Hematopoietic multipotent progenitor cell treated with erythropoietin and hydrocortisone succinate and interleukin-3 and kit ligand, for 17 days (in vitro differentiated cells): ENCODE measurements around the gene NPIPB5.
A peak's percentile ranks its signal among the peaks of the same experiment; 100 is the strongest.
"Not testable (repeated sequence)": the region's sequence is repeated elsewhere in the genome, so short reads cannot be mapped to it uniquely, and the experiment has no call there.

Experiments
- DNase-seq: peaks from one replicate; pipeline ENCODE4 v3.0.0-alpha.2; 2015; ENCODE audit warnings: low spot score

The NPIPB5 gene

DNA sequence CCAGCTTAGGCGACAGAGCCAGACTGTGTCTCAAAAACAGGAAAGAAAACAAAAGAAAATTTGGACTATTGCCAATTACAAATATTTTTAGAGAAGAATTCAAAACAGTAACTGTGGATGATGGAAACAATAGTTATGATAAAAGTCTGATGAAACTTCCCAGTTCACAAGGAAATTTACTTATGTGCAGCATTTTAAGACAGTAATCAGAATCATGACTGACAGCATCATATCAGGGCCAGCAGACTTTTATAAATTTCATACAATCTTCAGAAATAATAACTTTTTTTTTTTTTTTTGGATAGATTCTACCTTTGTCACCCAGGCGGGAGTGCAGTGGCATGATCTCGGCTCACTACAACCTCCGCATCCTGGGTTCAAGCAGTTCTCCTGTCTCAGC is at the start of gene NPIPB5:
Gene NPIPB5, plus strand, starts transcription at position 301 of the 400 bp plus-strand sequence. CDS start 2,911 bp downstream, outside the sequence.
- not testable (repeated sequence) for DNase-seq

DNA sequence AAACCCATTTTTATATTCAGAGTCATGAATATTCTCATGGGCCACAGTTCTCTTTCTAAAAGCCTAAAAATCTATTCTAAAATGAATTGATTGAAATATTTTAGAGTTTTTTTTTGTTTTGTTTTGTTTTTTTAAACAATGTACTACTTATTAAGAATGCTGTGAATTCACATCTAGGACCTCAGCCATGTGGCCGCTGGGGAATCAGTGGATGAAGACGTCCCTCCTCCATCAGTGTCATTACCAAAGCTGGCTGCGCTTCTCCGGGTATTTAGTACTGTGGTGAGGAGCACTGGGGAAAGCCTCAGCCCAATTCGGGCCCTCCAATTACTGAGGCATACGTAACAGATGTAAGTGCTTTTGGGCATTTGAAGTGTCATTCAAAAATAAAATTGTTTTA is 41.8 kb upstream of the NPIPB5 start:
- DNase-seq = not testable (repeated sequence)

DNA sequence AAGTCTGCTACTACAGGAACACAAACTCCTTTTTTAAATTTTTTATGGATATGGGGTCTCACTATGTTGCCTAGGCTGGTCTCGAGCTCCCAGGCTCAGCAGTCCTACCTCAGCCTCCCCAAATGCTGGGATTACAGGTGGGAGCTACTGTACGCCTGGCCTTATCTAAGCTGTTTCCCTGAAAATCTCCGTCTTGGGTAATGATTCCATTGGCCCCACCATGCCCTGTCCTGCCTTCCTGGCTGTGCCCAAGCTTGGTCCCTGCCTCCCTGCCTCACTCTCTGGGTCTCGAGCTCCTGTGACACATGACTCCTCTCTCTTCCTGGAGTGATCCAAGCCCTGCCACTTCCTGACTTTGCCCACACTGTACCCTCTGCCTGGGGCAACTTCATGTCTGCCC is 27.3 kb downstream of the NPIPB5 start:
- DNase-seq = not testable (repeated sequence)

DNA sequence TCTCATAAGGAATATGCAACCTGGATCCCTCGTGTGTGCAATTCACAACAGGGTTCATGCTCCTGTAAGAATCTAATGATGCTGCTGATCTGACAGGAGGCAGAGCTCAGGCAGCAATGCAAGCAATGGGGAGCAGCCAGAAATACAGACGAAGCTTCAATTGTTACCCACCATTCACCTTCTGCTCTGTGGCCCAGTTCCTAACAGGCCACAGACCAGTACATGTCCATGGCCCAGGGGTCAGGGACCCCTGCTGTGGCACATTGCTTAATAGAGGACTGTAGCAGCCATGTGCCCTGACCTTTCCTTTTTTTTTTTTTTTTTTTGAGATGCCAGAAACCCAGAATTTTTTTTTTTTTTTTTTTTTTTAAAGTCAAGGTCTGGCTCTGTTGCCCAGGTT is 34.1 kb downstream of the NPIPB5 start:
- not testable (repeated sequence) for DNase-seq

DNA sequence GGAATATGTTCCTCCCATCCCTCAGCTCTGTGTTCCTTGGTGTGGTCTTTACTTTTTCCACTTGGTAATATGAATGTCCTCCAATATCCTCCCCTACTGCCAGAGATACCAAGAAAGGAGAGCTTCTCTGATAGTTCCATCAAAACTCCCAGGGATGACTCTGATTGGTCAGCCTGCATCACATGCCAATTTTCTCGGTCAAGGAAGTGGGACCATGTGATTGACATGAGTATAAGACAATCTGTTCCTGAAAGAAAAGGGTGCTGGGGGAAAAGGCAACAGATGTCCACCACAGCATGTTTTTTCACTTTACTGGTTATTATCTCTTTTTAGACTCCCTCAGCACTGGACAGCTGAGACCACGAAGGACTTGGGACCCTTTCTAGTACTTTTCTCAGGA is 35.9 kb downstream of the NPIPB5 start:
- not testable (repeated sequence) for DNase-seq

DNA sequence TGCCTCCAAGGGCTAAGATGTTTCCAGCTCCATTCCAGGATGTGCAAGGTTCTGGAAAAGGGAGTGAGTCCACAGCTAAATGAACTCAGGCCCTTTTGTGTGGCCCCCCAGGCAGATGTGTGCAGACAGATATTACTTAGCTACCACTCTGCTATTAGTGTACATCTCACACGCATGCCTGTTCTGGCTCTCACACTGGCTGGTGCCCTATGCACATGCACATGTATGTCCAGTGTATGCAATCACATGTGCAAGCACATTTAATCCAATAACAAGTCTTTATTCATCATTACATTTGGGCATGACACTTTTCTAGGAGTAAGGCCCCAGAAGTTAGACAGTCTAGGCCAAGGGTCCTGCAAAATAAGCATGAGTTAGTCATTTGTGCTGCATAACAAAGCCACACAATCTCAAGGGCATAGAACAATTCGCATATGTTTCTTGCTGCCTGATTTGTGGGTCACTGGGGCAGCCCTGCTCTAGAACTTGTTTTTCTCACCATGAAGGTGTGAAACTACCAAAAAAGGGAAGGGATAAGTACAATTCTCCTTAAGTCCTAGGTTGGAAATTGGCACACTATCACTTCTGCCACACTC is 36.6 kb downstream of the NPIPB5 start:
- DNase-seq = peak; percentile 4

DNA sequence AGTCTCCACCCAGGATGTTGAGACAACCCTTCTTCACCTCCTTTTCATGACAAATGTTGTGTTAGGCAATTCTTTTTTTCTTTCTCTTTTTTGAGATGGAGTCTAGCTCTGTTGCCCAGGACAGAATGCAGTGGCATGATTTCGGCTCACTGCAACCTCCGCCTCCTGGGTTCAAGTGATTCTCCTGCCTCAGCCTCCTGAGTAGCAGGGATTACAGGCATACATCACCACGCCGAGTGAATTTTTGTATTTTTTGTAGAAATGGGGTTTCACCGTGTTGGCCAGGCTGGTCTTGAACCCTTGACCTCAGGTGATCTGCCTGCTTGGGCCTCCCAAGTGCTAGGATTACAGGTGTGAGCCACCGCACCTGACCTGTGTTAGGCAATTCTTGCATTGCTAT is 39.2 kb downstream of the NPIPB5 start:
- not testable (repeated sequence) for DNase-seq

DNA sequence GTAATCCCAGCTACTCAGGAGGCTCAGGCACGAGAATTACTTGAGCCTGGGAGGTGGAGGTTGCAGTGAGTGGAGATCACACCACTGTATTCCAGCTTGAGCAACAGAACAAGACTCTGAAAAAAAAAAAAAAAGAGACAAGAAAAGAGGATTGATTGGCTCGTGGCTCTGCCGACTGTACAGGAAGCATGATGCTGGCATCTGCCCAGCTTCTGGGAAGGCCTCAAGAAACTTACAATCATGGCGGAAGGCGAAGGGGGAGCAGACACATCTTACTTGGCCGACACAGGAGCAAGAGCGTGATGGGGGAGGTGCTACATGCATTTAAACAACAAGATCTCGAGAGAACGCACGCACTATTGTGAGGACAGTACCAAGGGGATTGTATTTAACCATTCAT is 40.5 kb downstream of the NPIPB5 start:
- not testable (repeated sequence) for DNase-seq

DNA sequence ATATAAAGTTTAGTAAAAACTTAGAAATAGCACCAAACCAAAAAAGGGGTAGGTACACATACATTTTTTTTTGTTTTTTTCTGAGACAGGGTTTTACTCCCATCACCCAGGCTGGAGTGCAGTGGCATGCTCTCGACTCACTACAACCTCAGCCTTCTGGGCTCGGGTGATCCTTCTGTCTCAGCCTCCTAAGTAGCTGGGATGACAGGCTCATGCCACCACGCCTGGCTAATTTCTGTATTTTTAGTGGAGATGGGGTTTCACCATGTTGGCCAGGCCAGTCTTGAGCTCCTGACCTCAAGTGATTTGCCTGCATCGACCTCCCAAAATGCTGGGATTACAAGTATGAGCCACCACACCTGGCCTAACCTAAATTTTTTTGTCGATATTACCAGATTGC is 41.0 kb downstream of the NPIPB5 start:
- DNase-seq = not testable (repeated sequence)

DNA sequence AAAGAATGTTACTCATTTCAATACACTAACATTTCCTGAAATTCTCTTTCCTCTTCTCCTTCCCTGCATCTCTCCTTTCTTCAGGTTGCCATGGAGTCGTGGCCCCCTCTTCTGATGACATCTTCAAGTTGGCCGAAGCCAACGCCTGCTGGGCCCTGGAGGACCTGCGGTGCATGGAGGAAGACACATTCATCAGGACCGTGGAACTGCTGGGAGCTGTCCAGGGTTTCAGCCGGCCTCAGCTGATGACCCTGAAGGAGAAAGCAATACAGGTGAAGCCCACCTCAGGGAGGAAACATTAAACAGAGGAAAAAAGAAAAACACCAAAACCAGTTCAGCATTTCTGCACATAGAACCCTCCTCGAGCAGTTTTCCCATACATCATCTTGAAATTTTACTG is 46.1 kb downstream of the NPIPB5 start:
- not testable (repeated sequence) for DNase-seq
